Activated naive CD8-positive, alpha-beta T cell treated with anti-CD3 and anti-CD28 coated beads, Interleukin-2, amount 10 ng/mL, durations not matched to agents 7 days and 5 days (primary cell): ENCODE results near the gene NEURL2. TPM values are rescaled to one million over a fixed set of nuclear protein-coding genes. Genes with fewer than 3 reads are reported as not detected.

Source experiments
- ATAC-seq: fragments of 150-1000 bp; cut with Tn5 transposase; one replicate; pipeline ENCODE4 v1.10.0; 2021; ENCODE audit warnings: low read depth, moderate library complexity
- POLR2A ChIA-PET: fragments of 350-600 bp; sonication (Branson Sonifier 250); formaldehyde crosslinking; loops from one replicate; lab custom pipeline; 2021; ENCODE audit warnings: antibody characterized with exemption; lab: Charles Lee
- DNase-seq: peaks from one replicate; pipeline ENCODE4 v3.0.0; 2021
- H3K27ac Mint-ChIP-seq: one replicate; pipeline ENCODE4 v1.8.0; 2022; ENCODE audit warnings: mild to moderate bottlenecking, mixed read lengths
- H3K27me3 Mint-ChIP-seq: one replicate; pipeline ENCODE4 v1.8.0; 2022; ENCODE audit warnings: mild to moderate bottlenecking, moderate library complexity, mixed read lengths
- H3K36me3 Mint-ChIP-seq: one replicate; pipeline ENCODE4 v1.8.0; 2021; ENCODE audit warnings: mild to moderate bottlenecking, mixed read lengths
- H3K4me1 Mint-ChIP-seq: one replicate; pipeline ENCODE4 v1.8.0; 2021; ENCODE audit warnings: mixed read lengths
- H3K4me3 Mint-ChIP-seq: one replicate; pipeline ENCODE4 v1.8.0; 2022; ENCODE audit warnings: mild to moderate bottlenecking, moderate library complexity, mixed read lengths
- H3K9me3 Mint-ChIP-seq: one replicate; pipeline ENCODE4 v1.8.0; 2021; ENCODE audit warnings: mixed read lengths
- total RNA-seq, 2 experiments: library from RNA; stranded (reverse); gene quantifications; one replicate each; pipeline ENCODE4 v1.2.3, GENCODE V29; 2021

The NEURL2 gene
- total RNA-seq, 2 experiments from 2014 or later, result 3.9 to 5.3 TPM

DNA sequence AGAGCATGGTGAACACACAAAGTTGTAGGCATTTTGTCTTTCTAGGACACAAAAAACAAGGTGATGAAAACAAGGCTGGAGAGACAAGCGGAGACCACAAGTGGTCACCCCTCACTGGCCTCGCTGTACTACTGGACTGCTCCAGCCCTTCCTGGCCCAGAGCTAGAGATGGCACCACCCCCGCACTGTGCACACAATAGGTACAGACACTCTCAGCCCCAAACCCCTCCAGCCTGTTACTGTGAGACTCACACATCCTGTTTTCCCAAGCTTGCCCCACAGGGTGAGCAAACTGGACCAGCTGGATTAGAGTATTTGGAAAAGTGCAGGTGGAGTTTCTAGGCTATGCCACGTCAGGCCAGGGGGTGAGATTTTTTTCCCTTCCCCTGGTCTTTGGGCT lies 18.4 kb downstream of the NEURL2 start:
- POLR2A ChIA-PET, result interaction anchor here (0.6 to 0.7 kb wide), 2 partner anchors 8 to 14 kb away, joined by 3 read pairs; partner anchors contain the start of gene ZSWIM1
- DNase-seq, result no peak
- peaks cover 2% of the 10 kb centered on the region for H3K36me3 Mint-ChIP-seq
- no peaks in the 10 kb centered on the region for H3K9me3 Mint-ChIP-seq
- no peak overlapping the region for H3K4me3 Mint-ChIP-seq
- H3K27me3 Mint-ChIP-seq, result no peaks in the 10 kb centered on the region
- no peaks in the 10 kb centered on the region for H3K4me1 Mint-ChIP-seq
- ATAC-seq, result no peak
- H3K27ac Mint-ChIP-seq, result no peak overlapping the region

DNA sequence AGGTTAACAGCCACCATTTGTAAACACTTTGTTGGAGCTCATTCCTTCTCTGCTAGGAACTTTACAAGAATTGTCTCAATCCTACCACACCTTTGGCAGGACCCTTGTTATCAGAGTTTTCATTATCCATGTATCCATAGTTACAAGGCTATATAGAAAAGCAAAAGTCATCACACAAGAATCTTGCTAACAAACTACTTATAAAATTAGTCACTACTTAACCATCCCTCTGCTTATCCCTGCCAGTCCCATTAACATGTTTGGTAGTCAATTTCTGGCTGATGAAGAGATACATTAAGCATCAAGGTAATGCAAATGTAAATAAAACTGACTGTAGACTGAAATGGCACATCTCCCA lies 23.2 kb downstream of the NEURL2 start:
- Mint-ChIP-seq H3K4me1 (no peaks in the 10 kb centered on the region), H3K36me3 (peaks cover 2% of the 10 kb centered on the region), H3K27ac (no peak overlapping the region), H3K9me3 (no peaks in the 10 kb centered on the region), H3K27me3 (no peaks in the 10 kb centered on the region), H3K4me3 (no peak overlapping the region)
- DNase-seq (no peak), ATAC-seq (no peak)
- POLR2A ChIA-PET, result interaction anchor here (0.8 kb wide), 1 partner anchor 10 kb away, joined by 4 read pairs; no protein-coding TSS in a partner anchor

DNA sequence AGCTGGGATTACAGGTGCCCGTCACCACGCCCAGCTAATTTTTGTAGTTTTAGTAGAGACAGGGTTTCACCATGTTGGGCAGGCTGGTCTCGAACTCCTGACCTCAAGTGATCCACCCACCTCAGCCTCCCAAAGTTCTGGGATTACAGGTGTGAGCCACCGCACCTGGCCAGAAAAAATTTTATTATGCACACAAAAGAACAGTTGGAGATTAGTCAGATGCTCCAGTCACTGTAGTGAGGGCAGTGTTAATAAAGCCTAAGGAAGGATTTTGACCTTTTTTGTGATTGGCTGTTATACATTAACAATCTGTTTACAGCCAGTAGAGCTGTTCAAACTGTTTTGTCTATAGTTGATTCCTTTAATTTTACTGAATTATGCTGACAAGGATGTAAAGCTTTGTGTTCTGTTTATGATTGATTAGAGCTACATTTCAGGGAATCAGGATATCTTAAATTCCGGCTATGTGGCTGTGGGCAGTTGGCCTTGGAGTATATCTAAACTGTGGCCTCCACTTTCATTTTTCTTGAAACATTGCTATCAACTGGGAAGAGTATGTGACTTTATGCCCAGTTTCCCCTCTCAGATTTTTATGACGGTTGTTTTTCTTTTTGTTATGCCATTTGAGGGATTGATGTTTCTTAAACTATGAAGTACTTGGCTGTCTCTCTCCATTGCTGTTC lies 23.7 kb downstream of the NEURL2 start:
- Mint-ChIP-seq H3K4me3 (no peak overlapping the region), H3K36me3 (peaks cover under 1% of the 10 kb centered on the region), H3K27ac (no peak overlapping the region), H3K27me3 (no peaks in the 10 kb centered on the region), H3K4me1 (no peaks in the 10 kb centered on the region), H3K9me3 (no peaks in the 10 kb centered on the region)
- POLR2A ChIA-PET, result interaction anchor here (1.0 kb wide), 2 partner anchors 9 to 11 kb away, joined by 3 read pairs; no protein-coding TSS in a partner anchor
- DNase-seq, result no peak
- ATAC-seq, result no peak

DNA sequence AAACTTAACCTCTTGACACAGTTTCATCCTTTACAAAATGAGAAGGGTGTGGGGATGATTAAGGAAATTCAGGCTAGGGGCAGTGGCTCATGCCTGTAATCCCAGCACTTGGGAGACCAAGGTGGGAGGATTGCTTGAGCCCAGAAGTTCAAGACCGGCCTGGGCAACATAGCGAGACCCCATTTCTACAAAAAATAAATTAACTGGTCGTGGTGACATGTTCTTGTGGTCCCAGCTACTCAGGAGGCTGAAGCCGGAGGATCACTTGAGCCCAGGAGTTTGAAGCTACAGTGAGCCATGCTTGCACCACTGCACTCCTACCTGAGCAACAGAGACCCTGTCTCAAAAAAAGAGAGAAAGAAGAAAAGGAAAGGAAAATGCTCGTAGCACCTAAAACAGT lies 24.6 kb downstream of the NEURL2 start:
- ATAC-seq (no peak), DNase-seq (no peak)
- Mint-ChIP-seq H3K4me1 (no peaks in the 10 kb centered on the region), H3K4me3 (no peak overlapping the region), H3K27ac (no peak overlapping the region), H3K36me3 (no peaks in the 10 kb centered on the region), H3K9me3 (no peaks in the 10 kb centered on the region), H3K27me3 (no peaks in the 10 kb centered on the region)
- POLR2A ChIA-PET, result interaction anchor here (1.0 kb wide), 2 partner anchors 8 to 10 kb away, joined by 3 read pairs; no protein-coding TSS in a partner anchor

DNA sequence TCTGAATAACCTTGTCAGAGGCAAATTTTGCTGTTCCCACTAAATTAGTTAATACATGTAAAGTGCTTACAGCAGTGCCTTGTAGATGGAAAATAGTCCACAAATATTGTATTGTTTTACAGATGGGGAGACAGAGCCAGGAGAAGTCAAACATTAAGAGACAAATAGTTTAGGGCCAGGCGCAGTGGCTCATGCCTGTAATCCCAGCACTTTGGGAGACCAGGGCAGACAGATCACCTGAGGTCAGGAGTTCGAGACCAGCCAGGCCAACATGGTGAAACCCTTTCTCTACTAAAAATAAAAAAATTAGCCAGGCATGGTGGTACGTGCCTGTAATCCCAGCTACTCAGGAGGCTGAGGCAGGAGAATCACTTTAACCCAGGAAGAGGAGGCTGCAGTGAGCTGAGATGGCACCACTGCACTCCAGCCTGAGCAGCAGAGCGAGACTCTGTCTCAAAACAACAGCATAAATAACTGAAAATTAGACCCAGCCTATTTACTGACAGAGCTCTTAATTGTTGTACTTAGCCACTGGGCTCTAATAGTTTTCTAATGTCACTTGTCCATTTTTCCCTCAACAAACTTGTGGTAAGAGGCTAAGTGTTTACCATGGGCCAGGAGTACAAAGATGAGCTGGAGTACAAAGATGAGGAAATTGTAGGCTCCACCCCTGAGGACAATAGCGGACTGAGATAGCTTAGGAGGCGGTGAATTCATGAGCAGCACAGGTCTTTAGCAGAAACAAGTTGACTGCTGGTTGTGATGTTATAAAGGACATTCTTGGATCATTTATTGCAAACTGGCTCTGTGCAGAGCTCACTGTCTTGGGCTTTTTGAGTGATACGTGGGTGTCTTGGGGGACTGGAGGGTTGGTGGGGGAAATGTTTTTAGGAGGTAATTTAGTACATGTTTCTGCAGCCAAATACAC lies 27.2 kb downstream of the NEURL2 start:
- ATAC-seq, result no peak
- peaks cover 7% of the 10 kb centered on the region for H3K36me3 Mint-ChIP-seq
- H3K27ac Mint-ChIP-seq, result no peak overlapping the region
- POLR2A ChIA-PET, result no interaction called here
- no peaks in the 10 kb centered on the region for H3K27me3 Mint-ChIP-seq
- H3K9me3 Mint-ChIP-seq, result no peaks in the 10 kb centered on the region
- no peak for DNase-seq
- H3K4me3 Mint-ChIP-seq, result no peak overlapping the region
- peaks cover 7% of the 10 kb centered on the region for H3K4me1 Mint-ChIP-seq

GRCh38 chr20:45861221-45862075 lies 29.6 kb downstream of the NEURL2 start:
- POLR2A ChIA-PET, result no interaction called here

GRCh38 chr20:45860560-45861220 lies 30.3 kb downstream of the NEURL2 start:
- ATAC-seq (no peak), DNase-seq (no peak)
- Mint-ChIP-seq H3K9me3 (no peaks in the 10 kb centered on the region), H3K36me3 (peaks cover 7% of the 10 kb centered on the region), H3K27me3 (no peaks in the 10 kb centered on the region), H3K4me1 (peaks cover 24% of the 10 kb centered on the region), H3K27ac (no peak overlapping the region), H3K4me3 (no peak overlapping the region)
- POLR2A ChIA-PET, result interaction anchor here (0.6 kb wide), 1 partner anchor 15 kb away, joined by 3 read pairs; no protein-coding TSS in a partner anchor

More at GRCh38 chr20:45861221-45862075, 29.6 kb downstream of the NEURL2 start:
- H3K27ac Mint-ChIP-seq, result no peak overlapping the region
- DNase-seq, result no peak
- H3K9me3 Mint-ChIP-seq, result no peaks in the 10 kb centered on the region
- ATAC-seq, result no peak
- peaks cover 7% of the 10 kb centered on the region for H3K36me3 Mint-ChIP-seq
- H3K4me3 Mint-ChIP-seq, result no peak overlapping the region
- H3K4me1 Mint-ChIP-seq, result peaks cover 19% of the 10 kb centered on the region
- H3K27me3 Mint-ChIP-seq, result no peaks in the 10 kb centered on the region

- Mint-ChIP-seq H3K36me3 (peaks cover 7% of the 10 kb centered on the region), H3K4me3 (no peak overlapping the region), H3K9me3 (no peaks in the 10 kb centered on the region), H3K4me1 (peaks cover 27% of the 10 kb centered on the region), H3K27ac (no peak overlapping the region), H3K27me3 (no peaks in the 10 kb centered on the region)
- DNase-seq (no peak), ATAC-seq (no peak)
- POLR2A ChIA-PET, result interaction anchor here (0.6 kb wide), 1 partner anchor 16 kb away, joined by 3 read pairs; no protein-coding TSS in a partner anchor
These were observed 31.1 kb downstream of the NEURL2 start for GRCh38 chr20:45859916-45860315.

DNA sequence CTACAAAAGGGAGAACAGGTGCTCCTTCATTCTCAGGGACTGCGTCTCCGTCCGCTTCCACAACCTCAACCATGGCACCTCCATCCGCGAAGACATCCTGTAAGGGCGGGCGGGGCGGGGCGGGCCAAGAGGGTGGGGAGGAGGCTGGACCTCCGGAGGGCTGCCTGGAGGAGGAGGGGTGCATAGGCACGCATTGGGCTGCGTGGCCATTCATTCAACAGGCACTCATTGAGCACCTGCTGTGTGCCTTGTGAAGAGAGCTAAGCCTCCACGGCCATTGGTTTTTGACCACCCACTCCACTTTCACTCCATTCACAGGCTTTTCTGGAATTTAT lies 33.2 kb downstream of the NEURL2 start:
- DNase-seq (no peak), ATAC-seq (peak; percentile 43)
- H3K4me3 Mint-ChIP-seq, result peak overlapping the region; percentile 94
- H3K27ac Mint-ChIP-seq, result peak overlapping the region; percentile 99
- peaks cover 11% of the 10 kb centered on the region for H3K36me3 Mint-ChIP-seq
- POLR2A ChIA-PET, result interaction anchor here (0.7 to 3.8 kb wide), 14 partner anchors 9 to 113 kb away, joined by 3 to 33 read pairs (median 7); partner anchors contain the start of genes CTSA, NEURL2, PCIF1 and SNX21
- H3K4me1 Mint-ChIP-seq, result peaks cover 29% of the 10 kb centered on the region
- no peaks in the 10 kb centered on the region for H3K9me3 Mint-ChIP-seq
- no peaks in the 10 kb centered on the region for H3K27me3 Mint-ChIP-seq

DNA sequence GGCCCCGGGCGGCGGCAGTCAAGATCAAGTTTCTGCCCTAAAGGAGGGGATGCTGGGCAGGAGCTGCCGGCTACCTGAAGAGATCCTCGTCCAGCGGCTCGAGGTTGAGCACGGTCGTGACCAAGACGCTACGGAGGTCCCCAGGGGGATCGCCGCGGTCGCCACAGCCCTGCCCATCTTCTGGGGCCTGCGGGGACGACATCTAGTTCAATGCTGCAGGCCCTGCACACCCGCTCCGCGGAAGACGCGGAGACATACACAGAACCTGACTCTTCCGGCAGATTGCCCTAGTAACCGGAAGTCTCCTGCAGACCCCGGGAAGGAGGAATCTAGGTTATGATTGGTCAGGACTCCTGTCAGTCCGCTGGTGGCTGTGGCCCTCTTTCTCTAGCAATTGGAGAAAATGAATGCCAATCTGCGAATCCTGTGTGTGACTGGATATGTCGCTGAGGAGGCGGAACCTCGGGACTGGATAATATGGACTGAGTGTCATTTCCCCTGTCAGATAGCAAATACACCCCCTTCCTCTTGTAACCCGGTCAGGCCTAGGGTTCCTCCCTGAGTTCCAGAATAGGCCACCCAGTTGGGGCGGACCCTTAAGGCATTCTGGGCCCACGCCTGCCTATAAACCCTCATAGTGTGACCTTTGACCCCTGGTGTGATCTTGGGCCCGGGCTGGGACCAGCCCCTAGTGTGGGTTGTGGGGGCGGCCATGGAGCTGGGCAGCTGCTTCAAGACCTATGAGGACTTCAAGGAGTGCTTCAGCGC lies 33.7 kb downstream of the NEURL2 start, which contains the start of the genes ACOT8 and ZSWIM3:
Gene ACOT8 (minus strand): TSS at position 279 of the 768 bp plus-strand sequence. CDS start 77 bp downstream, at position 202.
Gene ZSWIM3 (plus strand): TSS at position 501 of the 768 bp plus-strand sequence. CDS start 212 bp downstream, at position 713.
- Mint-ChIP-seq H3K27ac (peak within 1 kb of the TSS; percentile 99), H3K9me3 (no peaks in the 10 kb centered on the region), H3K27me3 (no peaks in the 10 kb centered on the region), H3K4me3 (peak within 1 kb of the TSS; percentile 94), H3K36me3 (peaks cover 13% of the 10 kb centered on the region), H3K4me1 (peaks cover 29% of the 10 kb centered on the region)
- DNase-seq (peak; percentile 79), ATAC-seq (peak; percentile 97)
- POLR2A ChIA-PET, result interaction anchor here (0.8 to 3.8 kb wide), 17 partner anchors 9 to 113 kb away, joined by 3 to 33 read pairs (median 6); partner anchors contain the start of genes CTSA, NEURL2, PCIF1 and SNX21

GRCh38 chr20:45853484-45853883 lies 37.5 kb downstream of the NEURL2 start:
- Mint-ChIP-seq H3K27me3 (no peaks in the 10 kb centered on the region), H3K4me1 (peaks cover 22% of the 10 kb centered on the region), H3K9me3 (no peaks in the 10 kb centered on the region), H3K36me3 (peaks cover 19% of the 10 kb centered on the region), H3K4me3 (no peak overlapping the region), H3K27ac (no peak overlapping the region)
- DNase-seq, result no peak
- POLR2A ChIA-PET, result no interaction called here
- no peak for ATAC-seq
